Fibroblast of skin of left quadriceps (primary cell): ENCODE measurements around the gene TPSB2.

Experiments used
- DNase-seq, 2 experiments: peaks; one replicate each; pipeline ENCODE4 v3.0.0-alpha.2; 2013; ENCODE audit warnings: low read depth in 2 of 2

TPSB2 gene

GRCh38 chr16:1220098-1220728 is 9.8 kb downstream of the TPSB2 start:
- no peak for DNase-seq

- no peak for DNase-seq
Measured at GRCh38 chr16:1218930-1219611, 10.9 kb downstream of the TPSB2 start.

- no peak for DNase-seq
Measured at GRCh38 chr16:1218061-1218929, 11.7 kb downstream of the TPSB2 start.

GRCh38 chr16:1217526-1217925 is 12.5 kb downstream of the TPSB2 start:
- no peak for DNase-seq

- DNase-seq = no peak
Measured at GRCh38 chr16:1216681-1217400, 13.1 kb downstream of the TPSB2 start.

- DNase-seq = no peak
Measured at GRCh38 chr16:1216296-1216619, 13.7 kb downstream of the TPSB2 start.

GRCh38 chr16:1215574-1216295 is 14.2 kb downstream of the TPSB2 start:
- no peak for DNase-seq

- no peak for DNase-seq
Measured at GRCh38 chr16:1214719-1215118, 15.3 kb downstream of the TPSB2 start.

- DNase-seq = no peak
Measured at GRCh38 chr16:1213796-1214372, 16.1 kb downstream of the TPSB2 start.

GRCh38 chr16:1213231-1213630 is 16.8 kb downstream of the TPSB2 start:
- no peak for DNase-seq

GRCh38 chr16:1212616-1213194 is 17.3 kb downstream of the TPSB2 start:
- DNase-seq = no peak

- DNase-seq = no peak
Measured at GRCh38 chr16:1211451-1212268, 18.3 kb downstream of the TPSB2 start.

GRCh38 chr16:1210461-1210860 is 19.5 kb downstream of the TPSB2 start:
- no peak for DNase-seq

- no peak for DNase-seq
Measured at GRCh38 chr16:1209081-1209480, 20.9 kb downstream of the TPSB2 start.

GRCh38 chr16:1208239-1208830 is 21.6 kb downstream of the TPSB2 start:
- DNase-seq = no peak

- no peak for DNase-seq
Measured at GRCh38 chr16:1206786-1207185, 23.2 kb downstream of the TPSB2 start.

- no peak for DNase-seq
Measured at GRCh38 chr16:1206326-1206725, 23.7 kb downstream of the TPSB2 start.

- no peak for DNase-seq
Measured at GRCh38 chr16:1204933-1205332, 25.1 kb downstream of the TPSB2 start.

- DNase-seq = no peak
Measured at GRCh38 chr16:1202274-1202673, 27.7 kb downstream of the TPSB2 start.

- no peak for DNase-seq
Measured at GRCh38 chr16:1201444-1201843, 28.5 kb downstream of the TPSB2 start.
